GM23248 (cell line): ENCODE data around the gene AKAP12. TPM values are rescaled to one million over a fixed set of nuclear protein-coding genes. Genes with fewer than 3 reads are reported as not detected.
"Not testable (repeated sequence)": the region's sequence is repeated elsewhere in the genome, so short reads cannot be mapped to it uniquely, and the experiment has no call there.

Experiments used
- DNase-seq: peaks from one replicate; pipeline ENCODE4 v3.0.0-alpha.2; 2015
- H2AFZ ChIP-seq: fragments of 200-600 bp; sonication (generic); 2 replicates; pipeline ENCODE4 v1.6.1; 2016; ENCODE audit warnings: antibody characterized with exemption
- H3F3A ChIP-seq: fragments of 200-600 bp; sonication (generic); 2 replicates; pipeline ENCODE4 v1.6.1; 2016; ENCODE audit warnings: mild to moderate bottlenecking, antibody characterized with exemption, mixed run types; ENCODE audit not compliant: insufficient read depth
- H3K27ac ChIP-seq: fragments of 200-600 bp; sonication (generic); 2 replicates; pipeline ENCODE4 v1.5.1; 2016; ENCODE audit warnings: mild to moderate bottlenecking
- H3K27me3 ChIP-seq: fragments of 200-600 bp; sonication (generic); replicated peaks from 2 replicates; pipeline ENCODE4 v1.6.1; 2016; ENCODE audit warnings: mild to moderate bottlenecking; ENCODE audit not compliant: insufficient read depth
- H3K36me3 ChIP-seq: fragments of 200-600 bp; sonication (generic); 2 replicates; pipeline ENCODE4 v1.6.1; 2016; ENCODE audit warnings: low read depth, mild to moderate bottlenecking
- H3K4me1 ChIP-seq: fragments of 200-600 bp; sonication (generic); 2 replicates; pipeline ENCODE4 v1.6.1; 2016; ENCODE audit warnings: mild to moderate bottlenecking; ENCODE audit not compliant: insufficient read depth
- H3K4me2 ChIP-seq: fragments of 200-600 bp; sonication (generic); one replicate; pipeline ENCODE4 v1.6.1; 2016; ENCODE audit warnings: mild to moderate bottlenecking; ENCODE audit not compliant: unreplicated experiment
- H3K4me3 ChIP-seq: fragments of 200-600 bp; sonication (generic); 2 replicates; pipeline ENCODE4 v1.5.1; 2016; ENCODE audit warnings: mild to moderate bottlenecking
- H3K79me2 ChIP-seq: fragments of 200-600 bp; sonication (generic); 2 replicates; pipeline ENCODE4 v1.6.1; 2016; ENCODE audit warnings: mild to moderate bottlenecking; ENCODE audit not compliant: insufficient read depth
- H3K9ac ChIP-seq: fragments of 200-600 bp; sonication (generic); 2 replicates; pipeline ENCODE4 v1.6.1; 2016; ENCODE audit warnings: mild to moderate bottlenecking
- H3K9me2 ChIP-seq: fragments of 200-600 bp; sonication (generic); 2 replicates; pipeline ENCODE4 v1.6.1; 2016; ENCODE audit warnings: mixed run types, mild to moderate bottlenecking, moderate library complexity; ENCODE audit not compliant: insufficient read depth
- H3K9me3 ChIP-seq: fragments of 200-600 bp; sonication (generic); one replicate; pipeline ENCODE4 v1.6.1; 2017; ENCODE audit warnings: low read depth
- H4K20me1 ChIP-seq: fragments of 200-600 bp; sonication (generic); 2 replicates; pipeline ENCODE4 v1.6.0; 2016; ENCODE audit not compliant: insufficient read depth
- EZH2 ChIP-seq: fragments of 200-600 bp; sonication (generic); IDR thresholded peaks from 2 replicates; pipeline ENCODE4 v1.6.1; 2018; ENCODE audit warnings: antibody characterized with exemption, mild to moderate bottlenecking; ENCODE audit not compliant: insufficient read depth, poor library complexity, severe bottlenecking
- EZH2phosphoT487 ChIP-seq: fragments of 200-600 bp; sonication (generic); IDR thresholded peaks from 2 replicates; pipeline ENCODE4 v1.6.1; 2018; ENCODE audit warnings: antibody characterized with exemption, moderate library complexity, mild to moderate bottlenecking, low read depth; ENCODE audit not compliant: insufficient read depth
- WGBS, 2 experiments: methylation state at CpG; one replicate each; pipeline ENCODE4 v1.1.6; 2015 to 2017; ENCODE audit warnings: low lambda C conversion rate in 2 of 2, low coverage in 1 of 2; ENCODE audit errors: missing lambda C conversion rate in 2 of 2; 5-methylcytosine and 5-hydroxymethylcytosine counted together
- in situ Hi-C: fragments of 300-500 bp; cut with MboI; formaldehyde crosslinking; loops from 2 replicates; pipeline ENCODE4 v1.15.0; 2020
- polyA plus RNA-seq: library from polyadenylated mRNA; unstranded; fragments of >200 nt; fragmentation: Nextera tagmentation; extraction: Ambion mirVana; gene quantifications from 2 replicates; pipeline ENCODE4 v1.2.1, GENCODE V29; 2016
- total RNA-seq: library from RNA; depleted of rRNA; stranded (reverse); fragments of >200 nt; shearing (Covaris generic); gene quantifications from 2 replicates; pipeline ENCODE4 v1.2.3, GENCODE V29; 2014

The AKAP12 gene
- total and polyA plus RNA-seq, 2 experiments from 2014 or later = 15.7 to 24.6 TPM

DNA sequence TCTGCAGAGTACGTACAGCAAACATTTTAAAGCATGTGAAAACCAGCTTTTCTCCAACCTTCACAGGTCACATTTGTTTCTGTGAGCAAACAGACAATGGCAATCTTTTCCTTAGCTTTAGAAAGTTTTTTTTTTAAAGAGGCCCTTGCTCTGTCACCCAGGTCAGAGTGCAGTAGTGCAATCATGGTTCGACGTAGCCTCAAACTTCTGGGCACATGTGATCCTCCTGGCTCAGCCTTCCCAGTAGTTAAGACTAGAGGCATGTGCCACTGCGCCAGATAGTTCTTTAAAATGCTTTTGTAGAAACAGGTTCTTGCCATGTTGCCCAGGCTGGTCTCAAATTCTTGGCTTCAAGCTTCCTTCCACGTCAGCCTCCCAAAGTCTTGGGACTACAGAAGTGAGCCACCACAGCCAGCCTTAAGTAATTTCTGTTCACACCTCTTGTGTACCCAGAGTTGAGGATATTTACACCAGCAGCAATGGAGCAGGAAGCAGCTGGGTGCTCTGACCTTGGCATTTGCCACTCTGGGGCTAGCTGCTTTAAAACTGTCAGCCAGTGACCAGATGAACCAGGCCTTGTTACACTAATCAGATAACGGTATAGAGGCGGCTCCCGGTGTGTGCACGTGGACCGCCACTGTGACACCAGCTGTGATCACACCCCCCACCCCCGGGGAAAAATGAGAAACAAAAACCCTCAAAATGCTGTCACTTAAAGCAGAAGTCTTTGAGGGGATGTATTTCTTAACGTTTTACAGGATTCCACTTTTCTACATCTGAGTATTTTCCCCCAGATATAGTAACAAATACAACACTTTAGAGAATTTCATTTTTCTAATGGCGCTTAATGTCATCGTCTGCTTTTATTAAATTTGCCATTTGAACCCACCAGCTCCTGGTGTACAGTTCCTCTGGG, 71.3 kb downstream of the AKAP12 start:
- Histone ChIP-seq H3K9me3 (no peaks in the 10 kb centered on the region), H3K36me3 (no peaks in the 10 kb centered on the region), H4K20me1 (no peaks in the 10 kb centered on the region), H3K9me2 (no peaks in the 10 kb centered on the region), H3K4me3 (no peak overlapping the region), H3K9ac (no peak overlapping the region), H3F3A (no peaks in the 10 kb centered on the region), H3K79me2 (no peaks in the 10 kb centered on the region), H3K4me1 (no peaks in the 10 kb centered on the region), H3K4me2 (no peak overlapping the region), H3K27me3 (no peaks in the 10 kb centered on the region), H2AFZ (no peak overlapping the region), H3K27ac (no peak overlapping the region)
- TF ChIP-seq EZH2phosphoT487 (no peak), EZH2 (no peak)
- WGBS, 2 experiments = 85 to 87% methylated on average over 14 of the region's 14 CpGs
- no peak for DNase-seq
- in situ Hi-C loops = no loop called here

DNA sequence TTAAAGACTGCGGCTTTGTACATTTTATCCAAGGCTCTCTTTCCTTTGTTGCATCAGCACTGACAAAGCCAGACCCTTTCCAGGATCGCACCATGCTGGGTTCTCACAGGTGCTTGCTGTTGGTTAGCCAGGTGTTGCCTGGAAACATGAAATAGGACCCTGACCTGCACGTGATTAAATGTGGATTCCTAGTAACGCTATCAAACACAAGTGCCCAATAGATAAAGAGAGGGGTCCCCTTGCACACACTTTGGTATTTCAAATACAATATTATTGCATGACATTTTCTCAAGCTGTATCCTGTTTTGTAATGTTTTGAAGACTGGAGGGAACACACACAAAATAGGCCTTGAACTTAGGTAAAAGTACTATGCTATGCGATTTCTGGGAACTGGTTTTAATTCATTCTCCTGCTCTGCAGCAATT, 73.3 kb downstream of the AKAP12 start:
- Histone ChIP-seq H3F3A (peaks cover 10% of the 10 kb centered on the region; the same call in 1 of the 2 replicates), H3K9me2 (no peaks in the 10 kb centered on the region), H3K27ac (no peak overlapping the region), H3K36me3 (no peaks in the 10 kb centered on the region), H2AFZ (no peak overlapping the region), H3K4me2 (no peak overlapping the region), H3K9me3 (no peaks in the 10 kb centered on the region), H4K20me1 (no peaks in the 10 kb centered on the region), H3K4me1 (peaks cover 8% of the 10 kb centered on the region), H3K9ac (no peak overlapping the region), H3K4me3 (no peak overlapping the region), H3K27me3 (no peaks in the 10 kb centered on the region), H3K79me2 (no peaks in the 10 kb centered on the region)
- WGBS, 2 experiments = 81 to 82% methylated on average over 5 of the region's 5 CpGs
- in situ Hi-C loops = no loop called here
- no peak for DNase-seq
- TF ChIP-seq EZH2 (no peak), EZH2phosphoT487 (no peak)

DNA sequence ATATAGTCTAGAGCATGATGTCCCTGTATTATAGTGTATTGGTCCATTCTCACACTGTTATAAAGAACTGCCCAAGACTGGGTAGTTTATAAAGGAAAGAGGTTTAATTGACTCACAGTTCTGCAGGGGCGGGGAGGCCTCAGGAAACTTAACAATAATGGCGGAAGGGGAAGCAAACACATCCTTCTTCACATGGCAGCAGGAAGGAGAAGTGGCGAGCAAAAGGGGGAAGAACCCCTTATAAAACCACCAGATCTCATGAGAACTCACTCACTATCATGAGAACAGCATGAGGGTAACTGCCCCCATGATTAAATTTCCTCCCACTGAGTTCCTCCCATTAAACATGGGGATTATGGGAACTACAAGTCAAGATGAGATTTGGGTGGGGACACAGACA, 75.9 kb downstream of the AKAP12 start:
- DNase-seq, H3K9ac ChIP-seq, H3K27me3 ChIP-seq, in situ Hi-C loops, H3K4me2 ChIP-seq, H3K4me3 ChIP-seq, H2AFZ ChIP-seq, H3K9me2 ChIP-seq, H3K79me2 ChIP-seq, H4K20me1 ChIP-seq, H3K9me3 ChIP-seq, H3K4me1 ChIP-seq, H3K36me3 ChIP-seq, H3K27ac ChIP-seq: not testable (repeated sequence)
- 92 to 96% methylated on average over 3 of the region's 3 CpGs for WGBS, 2 experiments
- peaks cover 12% of the 10 kb centered on the region; the same call in 1 of the 2 replicates for H3F3A ChIP-seq

DNA sequence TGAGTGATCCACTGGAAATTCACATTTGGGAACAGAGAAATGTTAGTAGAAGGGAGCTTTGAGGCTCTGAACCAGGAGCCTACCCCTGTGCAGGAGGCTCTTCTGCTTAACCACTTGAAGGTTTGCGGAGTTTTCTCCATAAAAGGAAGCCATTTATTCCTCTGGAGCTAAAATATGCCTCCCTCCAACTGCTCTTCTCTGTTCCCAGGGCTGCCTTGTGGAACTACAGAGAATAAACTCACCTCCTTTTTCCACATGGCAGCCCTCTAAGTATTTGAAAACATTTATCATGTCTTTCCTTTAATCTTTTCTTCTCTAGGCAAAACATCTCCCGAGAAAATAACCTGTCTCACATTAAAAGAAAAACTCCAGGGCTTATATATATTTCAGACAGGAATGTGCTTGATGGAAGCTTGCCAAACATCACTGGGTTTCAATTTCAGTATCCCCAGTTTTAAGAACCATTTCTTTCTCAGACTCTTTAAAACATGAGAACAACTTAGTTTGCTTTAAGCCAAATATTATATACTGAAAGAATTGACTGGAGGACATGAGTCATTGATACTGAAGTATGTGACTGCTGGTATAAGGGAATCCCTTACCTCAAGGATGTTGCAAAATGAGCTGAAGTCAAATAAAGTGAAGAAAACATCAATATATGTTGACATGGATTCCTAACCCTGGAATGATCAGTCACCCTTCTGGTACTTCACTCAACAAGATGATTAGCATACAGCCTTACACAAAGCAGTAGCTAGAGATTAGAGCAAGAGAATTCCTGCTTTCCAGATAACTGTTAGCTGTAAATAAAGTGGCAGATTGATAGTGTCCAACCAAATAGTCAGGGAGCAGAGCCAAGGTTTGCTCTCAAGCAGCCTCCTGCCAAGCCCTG, 77.6 kb downstream of the AKAP12 start:
- no peak overlapping the region for H3K4me3 ChIP-seq
- no peak overlapping the region for H3K9ac ChIP-seq
- peak; percentile 77 for DNase-seq
- no peaks in the 10 kb centered on the region for H3K79me2 ChIP-seq
- no peaks in the 10 kb centered on the region for H3K36me3 ChIP-seq
- H3K4me1 ChIP-seq = peaks cover 8% of the 10 kb centered on the region
- no peak overlapping the region for H3K4me2 ChIP-seq
- WGBS, 2 experiments = 52 to 57% methylated on average over 2 of the region's 2 CpGs
- H4K20me1 ChIP-seq = no peaks in the 10 kb centered on the region
- no peaks in the 10 kb centered on the region for H3K9me2 ChIP-seq
- TF ChIP-seq EZH2 (no peak), EZH2phosphoT487 (no peak)
- no peak overlapping the region for H3K27ac ChIP-seq
- H3F3A ChIP-seq = peaks cover 12% of the 10 kb centered on the region; the same call in 1 of the 2 replicates
- in situ Hi-C loops = no loop called here
- no peaks in the 10 kb centered on the region for H3K9me3 ChIP-seq
- H3K27me3 ChIP-seq = no peaks in the 10 kb centered on the region
- H2AFZ ChIP-seq = no peak overlapping the region
